ENCODE data around the gene MMP24OS.
A peak's percentile ranks its signal among the peaks of the same experiment; 100 is the strongest.

Gene MMP24OS

DNA sequence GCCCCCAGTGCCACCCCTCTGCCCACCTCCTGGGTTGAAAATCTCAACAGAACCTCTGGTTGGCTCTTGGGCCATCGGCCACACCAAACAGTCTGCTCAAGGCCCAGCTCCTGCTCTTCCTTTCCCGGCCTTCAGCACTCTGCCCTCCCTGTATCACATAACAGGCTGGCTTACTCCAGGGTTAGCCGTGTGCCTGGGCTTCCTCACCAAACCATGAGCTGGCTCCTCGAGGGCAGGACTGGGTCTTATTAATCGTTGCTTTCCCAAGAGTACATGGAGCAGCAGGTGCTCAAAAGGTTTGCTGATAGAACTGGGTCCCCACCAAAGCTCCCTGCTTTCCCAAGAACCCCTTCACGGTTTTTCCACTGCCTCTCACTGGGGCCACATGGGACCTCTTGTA lies 27.0 kb upstream of the MMP24OS start:
- TF ChIP-seq, protein P1, sequence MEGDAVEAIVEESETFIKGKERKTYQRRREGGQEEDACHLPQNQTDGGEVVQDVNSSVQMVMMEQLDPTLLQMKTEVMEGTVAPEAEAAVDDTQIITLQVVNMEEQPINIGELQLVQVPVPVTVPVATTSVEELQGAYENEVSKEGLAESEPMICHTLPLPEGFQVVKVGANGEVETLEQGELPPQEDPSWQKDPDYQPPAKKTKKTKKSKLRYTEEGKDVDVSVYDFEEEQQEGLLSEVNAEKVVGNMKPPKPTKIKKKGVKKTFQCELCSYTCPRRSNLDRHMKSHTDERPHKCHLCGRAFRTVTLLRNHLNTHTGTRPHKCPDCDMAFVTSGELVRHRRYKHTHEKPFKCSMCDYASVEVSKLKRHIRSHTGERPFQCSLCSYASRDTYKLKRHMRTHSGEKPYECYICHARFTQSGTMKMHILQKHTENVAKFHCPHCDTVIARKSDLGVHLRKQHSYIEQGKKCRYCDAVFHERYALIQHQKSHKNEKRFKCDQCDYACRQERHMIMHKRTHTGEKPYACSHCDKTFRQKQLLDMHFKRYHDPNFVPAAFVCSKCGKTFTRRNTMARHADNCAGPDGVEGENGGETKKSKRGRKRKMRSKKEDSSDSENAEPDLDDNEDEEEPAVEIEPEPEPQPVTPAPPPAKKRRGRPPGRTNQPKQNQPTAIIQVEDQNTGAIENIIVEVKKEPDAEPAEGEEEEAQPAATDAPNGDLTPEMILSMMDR (IDR thresholded peaks at IDR 0.05; ENCODE audit: low read depth, low read length): no peak

DNA sequence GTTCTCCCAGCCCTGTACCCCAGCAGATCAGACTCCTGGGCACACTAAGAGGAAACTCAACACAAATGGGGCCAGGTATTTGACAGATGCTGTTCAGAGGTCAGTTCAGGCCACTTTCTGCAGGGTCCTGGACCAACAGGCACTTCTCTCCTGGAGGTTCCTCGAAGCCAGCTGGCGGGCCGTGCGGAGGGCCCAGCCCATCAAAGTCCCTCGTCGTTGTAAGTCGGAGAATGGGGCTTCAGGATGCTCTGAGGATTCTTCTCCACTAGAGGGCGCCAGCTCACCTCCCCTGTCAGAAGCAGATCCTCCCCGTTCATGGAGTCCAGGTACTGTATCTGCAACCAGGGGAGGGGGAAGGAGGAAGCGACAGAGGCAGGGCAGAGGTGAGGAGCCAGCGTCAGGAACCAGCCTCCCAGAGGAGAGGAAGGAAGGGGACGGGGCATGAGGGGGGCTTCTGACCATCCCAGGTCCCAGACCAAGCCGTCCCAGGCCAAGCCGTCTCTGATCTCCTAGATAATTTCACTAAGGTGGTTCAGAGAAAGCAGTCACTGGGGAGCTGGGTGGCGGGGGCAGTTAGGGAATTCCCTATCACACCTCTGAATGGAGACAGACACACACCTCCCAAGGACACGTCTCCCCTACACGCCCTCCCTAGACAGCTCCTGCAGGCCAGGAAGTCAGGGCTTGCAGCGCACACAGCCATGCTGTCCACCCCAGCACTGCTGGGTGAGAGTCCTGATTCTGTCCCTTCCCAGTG lies 26.0 kb upstream of the MMP24OS start:
- TF ChIP-seq, protein P1 (IDR thresholded peaks at IDR 0.05; ENCODE audit: low read depth, low read length): peak; percentile 87

More for the DNA sequence above, 27.0 kb upstream of the MMP24OS start:
- no peak overlapping the region for H3K4me3 ChIP-seq (ENCODE audit: low read depth, low read length)

DNA sequence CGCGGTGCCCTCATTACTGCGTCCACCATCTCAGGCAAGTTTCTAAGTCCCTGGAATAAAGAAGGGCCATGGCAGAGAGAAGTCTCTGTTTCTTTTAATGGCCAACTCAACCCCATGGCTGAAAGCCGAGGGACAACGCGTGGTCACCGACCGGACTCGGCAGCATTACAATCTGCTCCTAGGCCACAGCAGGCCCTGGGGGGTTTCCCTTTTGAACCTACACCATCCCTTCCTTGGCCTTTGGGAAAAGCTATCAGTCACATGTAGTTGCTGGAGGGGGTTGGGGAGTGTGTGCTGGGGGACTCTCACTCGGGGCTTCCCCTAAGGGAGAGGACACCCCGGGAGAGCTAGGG lies 25.4 kb upstream of the MMP24OS start:
- TF ChIP-seq, protein P1 (IDR thresholded peaks at IDR 0.05; ENCODE audit: low read depth, low read length): no peak
- no peak overlapping the region for H3K4me3 ChIP-seq (ENCODE audit: low read depth, low read length)

More for the DNA sequence above, 26.0 kb upstream of the MMP24OS start:
- H3K4me3 ChIP-seq (ENCODE audit: low read depth, low read length): no peak overlapping the region

DNA sequence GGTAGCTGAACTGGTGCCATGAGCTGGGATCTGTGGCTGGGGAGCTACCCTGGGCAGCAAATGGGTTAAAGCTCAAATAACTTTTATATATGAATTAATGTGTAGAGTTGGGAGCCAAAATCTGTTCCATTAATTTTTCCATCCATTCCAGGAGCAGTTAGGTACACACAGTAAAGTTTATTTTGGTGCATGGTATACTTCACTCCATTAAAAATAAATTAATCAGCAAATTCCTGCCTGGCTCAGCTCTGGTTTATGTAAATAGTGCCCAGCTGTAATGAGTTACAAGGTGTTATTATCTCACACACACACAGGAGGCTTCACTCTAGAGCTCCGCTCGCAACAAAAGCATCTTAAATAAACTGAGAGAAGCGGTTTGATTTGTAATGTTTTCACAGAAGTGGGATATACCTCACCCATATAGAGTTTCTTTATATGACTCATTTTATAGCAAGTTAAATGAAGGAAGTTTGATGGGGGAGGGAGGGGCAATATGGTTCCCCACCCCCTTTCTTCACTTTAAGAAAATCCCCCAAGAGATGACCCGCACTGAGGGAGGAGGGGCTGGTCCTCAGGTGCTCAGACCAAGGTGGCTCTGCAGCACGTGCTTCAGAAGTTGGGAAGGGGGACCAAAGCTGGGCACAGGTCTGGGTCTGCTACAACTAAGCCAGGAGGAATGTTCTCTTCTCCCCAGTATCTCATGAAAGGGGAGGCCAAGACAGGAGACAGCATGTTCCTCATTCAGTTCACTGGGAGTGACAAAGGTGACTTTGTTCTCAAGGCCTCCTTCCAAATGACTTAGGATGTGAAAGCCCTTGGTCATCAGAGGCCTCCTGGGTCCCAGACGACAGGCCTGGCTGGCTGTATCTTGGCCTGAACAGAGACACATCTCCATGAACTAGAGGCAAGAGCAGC lies 24.8 kb upstream of the MMP24OS start:
- TF ChIP-seq, protein P1 (IDR thresholded peaks at IDR 0.05; ENCODE audit: low read depth, low read length): no peak
- H3K4me3 ChIP-seq (ENCODE audit: low read depth, low read length): no peak overlapping the region

DNA sequence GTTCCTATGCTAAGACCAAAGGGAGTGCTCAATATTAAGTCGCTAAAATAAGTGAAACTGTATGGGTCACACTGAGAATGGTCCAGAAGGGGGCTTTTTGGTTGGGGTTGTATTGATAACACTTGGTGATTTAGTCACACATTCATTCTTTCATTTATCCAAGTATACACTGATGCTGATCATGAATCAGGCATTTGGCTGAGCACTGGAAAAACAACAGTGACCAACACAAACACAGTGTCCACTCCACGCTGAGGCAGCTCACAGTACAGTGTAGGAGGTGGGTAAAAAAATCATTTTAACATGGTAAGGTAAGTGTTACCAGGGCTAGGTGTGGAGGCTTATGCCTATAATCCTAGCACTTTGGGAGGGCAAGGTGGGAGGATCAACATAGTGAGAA lies 23.5 kb upstream of the MMP24OS start:
- H3K4me3 ChIP-seq (ENCODE audit: low read depth, low read length): no peak overlapping the region
- TF ChIP-seq, protein P1 (IDR thresholded peaks at IDR 0.05; ENCODE audit: low read depth, low read length): no peak

DNA sequence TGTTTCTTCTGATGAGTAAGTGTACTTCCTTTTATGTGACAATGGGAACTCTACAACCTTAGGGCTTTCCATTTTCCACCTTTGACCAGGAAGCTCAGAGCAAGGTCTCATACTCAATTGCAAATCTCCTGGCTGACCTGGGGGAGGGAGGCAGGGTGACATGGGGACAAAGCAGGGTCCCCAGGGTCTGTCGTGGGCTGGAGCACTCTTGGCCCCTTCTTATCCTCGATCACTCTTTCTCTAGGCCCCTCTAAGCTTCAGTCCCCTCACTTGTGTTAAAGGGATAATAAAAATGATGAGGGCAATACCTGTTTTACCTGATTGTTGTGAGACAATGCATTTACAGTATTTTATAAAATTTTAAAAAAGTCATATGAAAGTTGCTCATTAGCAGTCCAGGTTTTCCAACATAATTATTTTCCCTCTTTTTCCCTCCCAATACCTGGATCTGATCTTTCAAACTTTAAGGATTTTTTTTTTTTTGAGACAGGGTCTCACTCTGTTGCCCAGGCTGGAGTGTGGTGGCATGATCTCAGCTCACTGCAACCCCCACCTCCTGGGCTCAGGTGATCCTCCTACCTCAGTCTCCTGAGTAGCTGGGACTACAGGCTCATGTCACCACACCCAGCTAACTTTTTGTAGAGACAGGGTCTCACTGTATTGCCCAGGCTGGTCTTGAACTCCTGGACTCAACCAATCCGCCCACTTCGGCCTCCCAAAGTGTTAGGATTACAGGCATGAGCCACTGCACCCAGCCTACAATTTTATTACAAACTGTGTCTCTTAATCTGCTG lies 22.7 kb upstream of the MMP24OS start:
- TF ChIP-seq, protein P1 (IDR thresholded peaks at IDR 0.05; ENCODE audit: low read depth, low read length): no peak
- no peak overlapping the region for H3K4me3 ChIP-seq (ENCODE audit: low read depth, low read length)
